AG04450 (cell line): ENCODE measurements around the gene PDE3A. TPM values are rescaled to one million over a fixed set of nuclear protein-coding genes. Genes with fewer than 3 reads are reported as not detected.

Source experiments
- CTCF ChIA-PET: fragments of 300-600, 350-600 bp; formaldehyde crosslinking; extraction: SDS; loops from one replicate; lab custom pipeline; 2022; ENCODE audit warnings: antibody characterized with exemption, inconsistent platforms; lab: Charles Lee
- POLR2A ChIA-PET: fragments of 350-600 bp; formaldehyde crosslinking; extraction: SDS; loops from one replicate; lab custom pipeline; 2021; ENCODE audit warnings: antibody characterized with exemption, inconsistent platforms; lab: Yijun Ruan, JAX
- DNase-seq: peaks from one replicate; pipeline ENCODE4 v3.0.0-alpha.2; 2011; ENCODE audit warnings: low read depth, low spot score
- H3K27ac ChIP-seq: one replicate; pipeline ENCODE4 v1.5.1; 2012; ENCODE audit warnings: low read depth, low read length, control low read depth
- H3K27me3 ChIP-seq: one replicate; pipeline ENCODE4 v1.6.0; 2012; ENCODE audit warnings: low read length; ENCODE audit not compliant: control insufficient read depth, insufficient read depth
- H3K4me3 ChIP-seq: 2 replicates; pipeline ENCODE4 v1.5.1; 2011; ENCODE audit warnings: mild to moderate bottlenecking, low read depth, low read length, control low read depth
- H3K9me3 ChIP-seq: 2 replicates; pipeline ENCODE4 v1.5.1; 2012; ENCODE audit warnings: low read length; ENCODE audit not compliant: control insufficient read depth, insufficient read depth
- CTCF ChIP-seq: IDR thresholded peaks from 2 replicates; pipeline ENCODE4 v1.5.1; 2011; ENCODE audit warnings: low read depth, low read length, control low read depth, inconsistent platforms
- polyA plus RNA-seq: library from polyadenylated mRNA; depleted of rRNA; stranded (reverse); fragments of >200 nt; gene quantifications from 2 replicates; pipeline ENCODE4 v1.2.3, GENCODE V29; 2011

PDE3A gene
- polyA plus RNA-seq, 1 experiment: 0.10 TPM

GRCh38 chr12:20392339-20392738 is 24.0 kb downstream of the PDE3A start:
- POLR2A ChIA-PET: no interaction called here
- CTCF ChIA-PET: interaction anchor here (1.0 kb wide), 1 partner anchor 209 kb away, joined by 6 read pairs; no protein-coding TSS in a partner anchor
- no peaks in the 10 kb centered on the region for H3K27me3 ChIP-seq

GRCh38 chr12:20393707-20394106 is 25.4 kb downstream of the PDE3A start:
- Histone ChIP-seq H3K27ac (no peak overlapping the region), H3K9me3 (no peaks in the 10 kb centered on the region), H3K4me3 (no peak overlapping the region), H3K27me3 (no peaks in the 10 kb centered on the region)
- TF ChIP-seq CTCF: no peak
- DNase-seq: no peak
- POLR2A ChIA-PET: no interaction called here
- CTCF ChIA-PET: no interaction called here

More at GRCh38 chr12:20392339-20392738, 24.0 kb downstream of the PDE3A start:
- Histone ChIP-seq H3K27ac (no peak overlapping the region), H3K4me3 (no peak overlapping the region), H3K9me3 (no peaks in the 10 kb centered on the region)
- DNase-seq: no peak
- TF ChIP-seq CTCF: no peak

- Histone ChIP-seq H3K27ac (no peak overlapping the region), H3K27me3 (no peaks in the 10 kb centered on the region), H3K4me3 (no peak overlapping the region), H3K9me3 (no peaks in the 10 kb centered on the region)
- CTCF ChIA-PET: interaction anchor here (0.6 to 1.1 kb wide), 3 partner anchors 9 to 744 kb away, joined by 3 read pairs; no protein-coding TSS in a partner anchor
- TF ChIP-seq CTCF: no peak
- POLR2A ChIA-PET: no interaction called here
- DNase-seq: no peak
Measured at GRCh38 chr12:20395791-20396550, 27.6 kb downstream of the PDE3A start.

- Histone ChIP-seq H3K4me3 (no peak overlapping the region), H3K27ac (no peak overlapping the region), H3K9me3 (no peaks in the 10 kb centered on the region), H3K27me3 (no peaks in the 10 kb centered on the region)
- TF ChIP-seq CTCF: no peak
- CTCF ChIA-PET: no interaction called here
- DNase-seq: no peak
- POLR2A ChIA-PET: no interaction called here
Measured at GRCh38 chr12:20398686-20399085, 30.3 kb downstream of the PDE3A start.

GRCh38 chr12:20400003-20400402 is 31.7 kb downstream of the PDE3A start:
- ChIA-PET CTCF (interaction anchor here (0.6 kb wide), 1 partner anchor 51 kb away, joined by 3 read pairs; no protein-coding TSS in a partner anchor), POLR2A (no interaction called here)
- H3K4me3 ChIP-seq: no peak overlapping the region
- no peak for TF ChIP-seq CTCF
- no peak for DNase-seq
- H3K27ac ChIP-seq: no peak overlapping the region
- H3K27me3 ChIP-seq: no peaks in the 10 kb centered on the region
- no peaks in the 10 kb centered on the region for H3K9me3 ChIP-seq
